ENCODE data around the gene FIGNL2.

Gene FIGNL2

DNA sequence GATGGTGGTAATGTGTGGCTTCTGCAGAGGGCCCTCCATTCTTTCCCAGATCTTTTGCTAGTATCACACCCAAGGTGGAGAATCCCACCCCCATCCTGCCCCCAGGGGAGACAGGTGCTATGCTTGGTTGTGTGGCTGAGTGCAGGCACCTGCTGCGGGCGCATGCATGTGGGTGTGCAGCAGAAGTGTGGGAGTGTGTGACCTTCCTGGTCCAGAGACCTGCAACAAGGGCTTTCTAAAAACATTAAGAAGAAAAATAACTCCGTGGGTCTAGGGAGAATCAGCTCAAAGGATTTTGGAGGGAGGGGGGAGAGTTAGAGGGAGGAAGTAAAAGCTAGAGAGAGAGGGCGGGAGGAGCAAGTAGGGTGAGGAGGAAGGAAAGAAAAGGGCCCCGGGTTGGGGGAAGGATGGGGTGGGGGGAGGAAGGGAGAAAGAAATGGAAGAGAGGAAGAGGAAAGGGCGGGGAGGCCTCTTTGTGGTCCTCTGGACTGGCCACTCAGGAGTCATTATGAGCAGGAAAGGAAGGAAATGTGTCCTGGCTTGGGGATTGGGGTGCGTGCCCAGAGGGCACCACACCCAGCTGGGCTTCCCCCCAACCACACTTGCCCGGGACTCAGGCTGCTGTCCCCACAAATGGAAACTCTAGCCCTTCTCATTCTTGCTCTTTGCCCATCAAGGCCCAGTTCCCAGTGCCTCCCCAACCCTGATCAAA is 3.1 kb upstream of the FIGNL2 start:
- no peak for DNase-seq

DNA sequence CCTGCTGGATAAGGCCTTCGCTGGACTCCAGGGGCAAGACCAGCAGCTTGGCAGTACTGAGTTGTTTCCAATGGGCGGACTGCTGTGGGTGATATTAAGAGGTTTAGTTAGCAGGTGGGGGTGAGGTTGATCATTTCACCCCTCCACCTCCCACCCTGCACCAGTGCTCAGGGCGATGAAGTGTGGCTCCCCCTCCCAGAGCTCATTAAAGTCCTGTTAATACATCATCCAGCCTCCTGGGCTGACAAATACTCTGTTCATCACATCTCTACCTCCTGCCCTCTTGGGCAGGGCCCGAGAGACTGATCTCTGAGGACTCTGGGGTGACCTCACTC is 2.4 kb upstream of the FIGNL2 start:
- no peak for DNase-seq

DNA sequence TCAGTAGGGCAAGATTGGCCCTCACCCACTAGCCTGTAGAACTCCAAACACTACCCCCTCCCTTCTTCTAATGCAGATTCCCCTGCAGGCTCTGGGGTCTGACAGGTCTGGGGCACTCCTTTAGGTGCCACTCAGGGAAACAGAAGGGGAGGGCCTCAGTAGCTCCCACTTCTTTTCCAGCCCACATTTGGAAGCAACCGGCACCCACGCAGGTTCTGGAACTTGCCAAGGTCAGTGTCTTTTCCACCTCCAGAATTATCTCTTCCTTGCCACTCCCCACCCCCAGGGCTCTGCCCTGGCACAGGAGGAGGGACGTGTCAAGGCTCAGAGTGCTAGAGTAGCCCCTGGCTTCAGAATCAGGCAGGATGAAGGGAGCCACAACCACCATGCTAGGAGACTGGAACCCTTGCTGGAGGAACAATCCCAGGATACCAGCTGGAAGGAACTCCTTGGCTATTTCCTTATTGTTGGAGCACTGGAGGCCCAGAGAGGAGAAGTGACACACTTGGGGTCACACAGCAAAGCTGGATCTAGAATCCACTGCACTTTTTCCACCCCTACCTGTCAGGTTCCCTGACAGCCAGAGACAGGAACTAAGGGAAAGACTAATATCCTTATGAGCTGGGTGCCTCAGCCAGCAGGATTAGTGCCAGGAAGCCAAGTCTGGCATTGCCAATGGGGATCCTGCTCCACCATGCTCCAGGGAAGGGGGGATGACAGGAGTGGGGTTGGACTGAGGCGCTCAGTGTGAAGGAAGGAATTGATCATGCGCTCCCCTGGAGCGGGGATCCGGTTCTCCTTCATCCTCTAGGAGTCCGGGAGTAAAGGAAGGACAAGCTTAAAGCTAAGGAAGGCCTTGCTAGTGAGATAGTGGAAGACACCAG is 1.8 kb upstream of the FIGNL2 start:
- DNase-seq, result no peak

DNA sequence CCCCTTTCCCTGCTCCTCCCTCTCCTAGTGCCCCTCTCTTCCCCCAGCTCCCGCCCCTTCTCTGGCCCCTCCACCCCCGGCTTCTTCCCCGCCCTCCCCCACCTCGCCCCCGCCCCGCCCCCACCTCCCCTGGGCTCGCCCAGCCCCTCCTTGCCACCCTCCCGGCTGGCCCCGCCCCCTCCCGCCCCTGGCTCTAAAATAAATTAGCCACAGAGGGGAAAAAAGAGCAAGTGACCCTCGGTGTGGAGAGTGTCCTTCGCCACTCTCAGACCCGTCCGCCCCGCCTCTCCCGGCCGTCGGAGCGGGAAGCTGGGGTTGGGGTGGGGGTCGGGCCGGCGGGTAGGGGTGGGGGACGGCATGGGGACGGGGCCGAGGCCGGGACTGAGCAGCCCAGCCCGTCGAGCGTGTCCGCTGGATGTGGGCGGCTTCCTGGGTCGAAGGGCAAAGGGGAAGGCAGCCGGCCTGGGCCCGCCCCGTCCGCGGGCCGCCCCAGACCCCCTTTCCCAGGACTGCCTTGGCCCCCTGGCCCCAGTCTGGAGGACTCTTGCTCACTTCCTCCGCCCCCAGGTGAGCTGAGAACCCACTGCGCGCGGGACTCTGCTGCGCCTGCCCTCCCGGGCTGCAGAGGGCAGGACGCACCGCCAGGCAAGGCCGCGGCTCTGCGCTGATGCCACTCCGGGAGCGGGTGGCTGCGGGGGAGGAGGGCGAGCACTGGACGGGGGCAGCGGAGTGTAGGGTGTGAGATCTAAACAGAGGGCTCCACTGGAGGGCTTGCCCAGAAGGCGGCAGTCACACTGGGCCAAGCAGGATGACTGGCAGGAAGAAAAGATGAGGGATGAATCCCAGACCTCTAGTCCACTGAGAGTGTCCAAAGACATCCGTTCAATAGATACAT is 570 bp upstream of the FIGNL2 start:
- DNase-seq, result no peak

DNA sequence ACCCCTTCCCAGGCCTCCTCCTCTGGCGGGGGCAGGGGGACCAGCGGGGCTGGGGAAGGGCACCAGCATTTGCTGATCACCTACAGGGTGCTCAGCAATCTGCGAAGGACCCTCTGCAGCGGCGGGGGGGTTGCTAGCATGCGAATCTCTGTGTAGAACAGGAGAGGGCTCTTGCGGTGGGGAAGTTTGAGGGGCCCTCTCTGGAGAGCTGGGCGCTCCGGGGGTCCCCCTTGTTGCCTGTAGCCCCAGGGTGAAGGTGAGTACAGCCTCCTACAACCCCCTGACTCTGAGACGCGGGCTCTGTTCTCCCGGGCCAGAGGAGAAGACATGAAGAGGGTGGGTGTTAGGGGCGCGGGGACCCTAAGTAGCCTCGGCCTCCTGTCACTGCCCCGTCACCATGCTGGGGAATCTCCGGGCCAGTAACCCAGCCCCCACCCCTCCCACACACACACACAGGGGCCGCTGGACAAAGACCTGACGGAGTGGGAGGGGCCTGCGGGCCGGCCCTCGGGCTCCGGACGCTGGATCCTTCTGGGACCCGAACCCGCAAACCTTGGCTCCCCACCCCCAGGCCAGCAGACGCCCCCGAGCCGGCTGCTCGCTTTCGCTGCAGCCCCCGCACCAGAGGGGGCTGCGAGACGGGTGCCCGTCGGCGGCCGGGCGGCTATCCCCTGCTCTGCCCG is 734 bp downstream of the FIGNL2 start:
- no peak for DNase-seq

DNA sequence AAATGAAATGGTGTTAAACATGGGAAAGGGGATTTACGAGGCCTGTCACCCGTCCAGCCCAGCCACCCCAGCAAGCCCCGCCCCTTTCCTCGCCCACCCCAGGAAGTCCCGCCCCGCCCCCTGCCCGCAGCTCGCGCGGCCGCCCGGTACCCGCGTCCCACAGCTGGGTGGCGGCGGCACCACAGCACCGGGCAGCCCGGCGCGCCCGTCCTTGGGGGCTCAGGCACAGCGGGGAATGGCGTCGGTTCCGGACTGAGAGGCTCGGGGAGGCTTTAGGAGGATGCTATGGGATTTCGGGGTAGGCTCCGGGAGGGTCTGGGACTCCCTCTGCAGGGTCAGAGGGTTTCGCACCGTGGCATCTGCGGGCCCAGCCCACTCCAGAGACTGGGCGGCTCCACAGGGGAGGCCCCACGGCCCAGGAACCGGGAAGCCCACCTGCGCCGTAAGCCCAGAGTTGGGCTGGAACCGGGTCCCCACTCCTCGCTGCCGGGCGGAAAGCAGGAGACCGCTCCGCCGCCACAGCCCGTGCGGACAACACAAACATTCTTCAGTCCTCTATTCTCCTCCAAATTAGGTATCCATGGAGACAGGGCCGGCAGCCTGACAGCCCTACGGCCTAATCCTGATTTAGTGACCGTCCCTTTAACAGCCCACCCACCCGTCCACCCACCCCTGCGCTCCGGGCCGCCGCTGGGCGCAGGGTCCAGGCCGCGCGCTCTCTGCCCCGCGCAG is 1.4 kb downstream of the FIGNL2 start:
- DNase-seq, result no peak

DNA sequence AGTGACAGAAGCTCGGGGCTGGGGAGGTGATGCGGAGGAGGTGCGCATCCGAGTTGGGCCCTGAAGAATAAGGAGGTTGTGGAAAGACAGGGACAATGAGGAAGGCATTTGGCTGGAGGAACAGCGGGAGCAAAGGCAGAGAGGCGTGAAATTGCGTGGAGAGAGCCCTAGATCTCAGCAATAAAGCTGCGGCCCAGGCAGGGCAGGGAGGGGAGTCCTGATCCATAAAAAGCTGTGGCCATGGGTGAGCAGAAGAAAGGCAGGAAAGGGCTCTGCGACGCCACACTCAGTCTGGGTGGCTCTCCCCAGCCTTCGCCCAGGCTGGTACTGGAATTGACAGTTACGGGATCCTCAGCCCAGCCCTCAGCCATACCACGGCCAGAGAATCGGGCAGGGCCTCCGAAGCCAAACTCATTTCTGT is 2.2 kb downstream of the FIGNL2 start:
- DNase-seq, result no peak

DNA sequence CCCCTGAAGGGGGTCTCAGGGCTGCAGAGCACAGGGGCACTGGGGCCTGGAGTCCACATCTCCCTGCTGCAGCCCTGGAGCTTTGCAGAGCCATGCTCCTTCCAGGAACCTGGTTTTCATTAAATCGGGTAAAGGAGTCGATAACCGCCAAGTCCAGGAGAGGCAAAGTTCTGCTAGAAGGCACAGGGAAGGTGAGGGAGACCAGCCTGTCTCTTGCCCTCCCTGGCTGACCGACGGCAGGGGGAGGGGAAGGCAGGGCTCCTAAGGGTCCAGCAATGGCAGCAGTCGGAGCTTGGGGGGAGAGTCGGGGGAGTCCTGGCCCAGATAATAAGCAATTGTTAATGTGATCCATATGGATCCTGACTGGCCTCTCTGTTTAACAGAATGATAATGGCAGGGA is 3.0 kb downstream of the FIGNL2 start:
- no peak for DNase-seq

DNA sequence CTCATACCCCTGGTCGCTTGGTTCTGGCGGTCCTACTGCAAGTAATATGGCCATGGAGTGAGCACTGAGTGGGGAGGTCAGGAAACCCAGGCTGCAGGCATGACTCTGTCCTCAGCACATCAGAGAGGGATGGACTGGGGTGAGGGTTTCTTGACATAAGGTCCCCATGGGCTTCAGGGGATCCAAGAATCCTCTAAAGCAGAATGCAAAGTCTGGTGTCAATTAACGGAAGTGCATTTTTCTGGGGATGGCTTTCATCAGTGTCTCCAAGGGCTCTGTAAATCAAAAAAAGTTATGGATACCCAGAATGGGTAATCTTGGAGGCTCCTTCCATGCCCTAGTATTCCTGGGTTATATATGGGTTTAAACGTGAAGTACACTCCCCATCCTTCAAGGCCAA is 3.7 kb downstream of the FIGNL2 start:
- DNase-seq, result no peak

DNA sequence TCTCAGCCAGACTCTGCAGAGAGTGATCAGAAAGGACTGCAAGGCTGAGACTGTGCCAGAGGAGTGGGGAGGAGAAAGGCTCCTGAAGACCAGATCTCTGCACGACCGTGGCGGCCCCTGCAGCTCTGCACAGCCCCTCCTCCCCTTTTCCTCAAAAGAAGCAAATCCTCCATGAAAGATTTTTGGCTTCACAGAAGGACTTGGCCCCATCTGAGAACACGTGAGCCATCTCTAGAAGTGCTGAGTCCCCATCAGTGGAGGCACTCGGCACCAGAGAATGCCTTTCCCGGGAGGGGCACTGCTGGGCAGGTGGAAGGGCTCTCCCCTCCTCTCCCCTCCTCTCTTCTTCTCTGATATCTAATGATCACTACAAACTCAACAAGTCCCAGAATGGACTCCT is 6.8 kb downstream of the FIGNL2 start:
- no peak for DNase-seq

DNA sequence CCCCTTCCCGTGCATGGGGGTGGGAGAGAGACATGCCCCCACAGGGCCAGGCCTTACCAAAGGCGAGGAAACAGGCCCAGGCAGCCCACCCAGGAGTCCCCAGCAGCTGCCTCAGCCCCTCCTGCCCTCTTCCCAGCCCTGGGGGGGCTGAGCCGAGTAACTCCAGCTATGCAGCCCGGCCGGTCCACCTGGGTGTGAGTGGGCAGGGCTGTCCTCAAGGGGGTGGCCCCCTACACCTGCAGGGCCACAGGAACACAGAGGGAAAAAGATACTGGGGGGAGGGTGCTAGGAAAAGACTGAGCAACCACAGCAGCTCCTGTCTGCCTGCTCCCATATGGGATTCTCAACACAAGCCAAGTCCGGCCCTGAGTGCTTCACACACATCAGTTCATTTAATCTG is 7.6 kb downstream of the FIGNL2 start:
- DNase-seq, result no peak

DNA sequence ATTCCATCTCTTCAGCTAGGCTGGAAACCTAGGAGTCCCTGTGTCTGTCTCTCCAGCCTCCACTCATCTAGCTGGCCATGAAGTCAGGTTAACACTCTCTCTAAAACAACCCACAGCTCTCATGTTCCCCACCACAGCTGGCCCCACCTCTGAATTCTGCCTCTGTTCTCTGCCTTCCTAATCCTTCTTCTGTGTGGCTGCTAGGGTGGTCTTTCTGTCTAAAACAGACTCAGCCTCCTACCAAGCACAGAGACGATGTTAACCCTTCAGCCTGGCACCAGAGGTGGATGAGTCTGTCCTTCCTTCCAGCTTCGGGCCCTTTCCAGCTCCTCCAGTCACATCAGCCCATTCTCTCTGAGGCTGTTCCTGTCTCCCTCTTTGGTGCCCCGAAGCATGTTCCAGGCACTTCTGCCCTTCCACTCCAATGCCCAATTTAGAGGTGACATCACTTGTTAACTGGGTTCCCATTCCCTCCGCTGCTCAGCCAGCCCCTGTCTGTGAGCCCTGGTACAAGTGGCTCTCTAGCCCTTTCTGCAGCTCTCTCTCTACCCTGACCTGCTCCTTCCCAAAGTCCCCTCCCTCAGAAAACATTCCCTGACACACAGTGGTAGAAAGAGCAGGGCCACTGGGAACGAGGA is 9.1 kb downstream of the FIGNL2 start:
- DNase-seq, result no peak

DNA sequence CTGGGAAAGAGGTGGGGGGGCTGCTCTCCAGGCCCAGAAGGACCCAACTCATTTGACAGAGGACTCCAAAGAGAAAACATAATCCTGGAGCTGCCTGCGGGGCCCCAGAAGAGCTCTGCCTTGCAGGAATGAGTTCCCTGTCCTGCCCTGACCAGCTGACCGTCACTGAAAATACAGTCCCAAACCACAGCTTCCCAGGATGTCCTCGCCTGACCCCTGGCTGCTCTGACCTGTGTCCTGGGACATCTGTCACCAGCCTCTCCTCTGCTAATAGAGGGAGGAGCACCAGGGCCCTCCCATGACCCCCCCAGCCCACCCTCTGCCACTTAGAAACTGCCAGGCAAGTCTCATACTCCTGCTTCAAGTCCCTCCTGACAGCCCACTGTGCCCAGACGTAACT is 9.8 kb downstream of the FIGNL2 start:
- no peak for DNase-seq

DNA sequence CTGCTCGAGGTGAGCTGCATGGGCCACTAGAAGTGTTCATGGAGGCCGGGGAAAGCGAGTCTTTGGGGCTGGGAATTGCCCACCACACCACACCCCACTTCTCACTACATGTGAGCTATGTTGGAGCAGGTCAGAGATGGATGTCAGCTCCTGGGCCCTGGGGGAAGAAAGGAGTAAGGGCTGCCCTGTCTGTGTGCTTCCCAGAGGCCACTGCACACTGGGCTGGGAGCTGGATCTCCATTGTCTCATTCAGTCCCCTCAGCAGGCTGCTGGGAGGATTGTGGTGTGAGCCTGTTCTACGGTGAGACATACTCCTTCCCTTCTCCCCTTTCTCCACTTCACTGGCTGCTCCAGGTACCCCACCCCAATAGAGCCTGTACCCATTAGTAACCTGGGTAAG is 10.5 kb downstream of the FIGNL2 start:
- no peak for DNase-seq

DNA sequence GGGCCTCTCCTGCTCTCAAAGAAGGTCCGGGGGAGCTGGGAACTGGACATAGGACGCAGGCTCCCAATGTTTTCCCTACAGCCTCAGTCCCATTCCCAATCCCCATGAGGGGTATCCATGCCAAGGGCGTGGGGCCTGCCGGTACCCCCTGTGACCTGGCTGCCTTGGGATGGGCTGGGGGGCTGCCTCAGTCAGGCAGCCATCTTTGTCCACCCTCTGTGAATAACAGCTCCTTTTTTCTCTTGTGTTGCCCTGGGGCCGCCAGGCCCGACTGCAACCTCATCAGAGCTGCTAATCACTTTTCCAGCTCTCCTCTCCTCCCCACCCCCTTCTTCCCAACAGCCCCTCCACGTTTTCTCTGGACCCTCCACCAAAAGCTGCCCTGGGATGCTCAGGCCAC is 11.2 kb downstream of the FIGNL2 start:
- no peak for DNase-seq

DNA sequence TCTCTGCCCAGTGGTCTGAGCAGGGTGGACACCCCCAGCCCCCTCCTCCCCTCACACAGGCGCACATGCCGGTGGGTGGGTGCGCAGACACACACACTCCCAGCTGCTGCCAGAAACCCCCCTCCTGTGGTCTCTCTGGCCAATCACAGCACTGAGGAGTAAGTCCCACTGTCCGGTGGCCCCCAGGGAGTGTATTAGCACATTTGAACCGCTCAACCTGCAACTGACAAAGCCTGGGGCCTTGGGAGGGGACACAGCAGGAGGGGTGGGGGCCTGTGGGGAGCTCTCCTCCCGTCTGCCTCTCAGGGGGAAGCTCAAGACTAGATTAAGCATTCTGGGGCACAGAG is 11.7 kb downstream of the FIGNL2 start:
- no peak for DNase-seq

DNA sequence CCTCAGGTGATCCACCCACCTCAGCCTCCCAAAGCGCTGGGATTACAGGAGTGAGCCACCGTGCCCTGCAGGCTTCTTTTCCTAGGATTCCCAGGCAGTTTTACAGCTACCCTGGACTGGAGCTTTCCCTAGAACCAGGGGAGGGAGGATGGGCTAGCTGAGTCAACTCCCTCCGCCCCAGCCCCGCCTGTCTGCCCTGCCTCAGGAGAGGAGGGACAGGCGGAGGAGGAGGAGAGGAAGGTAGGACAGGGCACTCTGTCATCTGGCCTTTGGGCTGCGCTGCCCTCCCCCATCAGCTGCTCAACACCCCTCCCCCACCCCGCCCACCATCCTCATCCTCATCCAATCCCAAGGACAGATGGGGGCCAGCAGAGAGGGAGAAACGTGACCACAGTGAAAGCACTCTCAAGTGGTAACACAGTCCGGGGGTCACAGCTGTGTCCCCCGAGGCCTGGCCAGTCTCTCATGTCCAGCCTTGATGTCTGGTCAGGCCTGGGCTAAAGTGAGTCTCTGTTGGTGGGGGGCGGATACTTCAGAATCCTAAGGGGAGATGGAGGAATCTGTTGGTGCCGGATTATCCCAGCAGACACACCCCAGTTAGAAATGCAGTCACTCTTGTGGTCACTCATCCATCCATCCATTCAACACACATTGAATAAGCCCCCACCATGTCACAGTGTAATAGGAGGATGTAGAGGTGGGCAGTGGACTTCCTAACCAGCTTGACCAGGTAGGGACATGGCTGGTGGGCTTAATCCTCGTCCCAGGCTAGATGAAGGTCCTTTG is 12.3 kb downstream of the FIGNL2 start:
- DNase-seq, result no peak

DNA sequence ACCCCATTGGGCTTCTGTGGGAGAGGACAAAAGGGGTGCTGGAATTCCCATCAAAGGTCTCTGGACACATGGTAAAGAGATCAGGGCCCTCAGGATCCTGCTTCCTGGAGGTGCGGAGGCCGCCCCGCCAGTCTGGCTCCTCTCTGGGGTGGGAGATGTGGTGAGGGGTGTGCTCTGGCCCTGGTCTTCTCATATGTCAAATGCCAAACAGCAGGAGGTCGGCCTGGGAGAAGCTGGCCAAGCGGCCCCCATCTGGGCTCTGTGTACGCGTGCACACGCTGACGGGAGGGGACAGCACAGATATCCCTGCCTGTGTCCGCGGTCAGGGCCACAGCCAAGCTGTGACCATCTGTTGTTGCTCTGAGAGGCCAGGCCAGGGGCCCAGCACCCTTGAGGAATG is 14.1 kb downstream of the FIGNL2 start:
- DNase-seq, result no peak

DNA sequence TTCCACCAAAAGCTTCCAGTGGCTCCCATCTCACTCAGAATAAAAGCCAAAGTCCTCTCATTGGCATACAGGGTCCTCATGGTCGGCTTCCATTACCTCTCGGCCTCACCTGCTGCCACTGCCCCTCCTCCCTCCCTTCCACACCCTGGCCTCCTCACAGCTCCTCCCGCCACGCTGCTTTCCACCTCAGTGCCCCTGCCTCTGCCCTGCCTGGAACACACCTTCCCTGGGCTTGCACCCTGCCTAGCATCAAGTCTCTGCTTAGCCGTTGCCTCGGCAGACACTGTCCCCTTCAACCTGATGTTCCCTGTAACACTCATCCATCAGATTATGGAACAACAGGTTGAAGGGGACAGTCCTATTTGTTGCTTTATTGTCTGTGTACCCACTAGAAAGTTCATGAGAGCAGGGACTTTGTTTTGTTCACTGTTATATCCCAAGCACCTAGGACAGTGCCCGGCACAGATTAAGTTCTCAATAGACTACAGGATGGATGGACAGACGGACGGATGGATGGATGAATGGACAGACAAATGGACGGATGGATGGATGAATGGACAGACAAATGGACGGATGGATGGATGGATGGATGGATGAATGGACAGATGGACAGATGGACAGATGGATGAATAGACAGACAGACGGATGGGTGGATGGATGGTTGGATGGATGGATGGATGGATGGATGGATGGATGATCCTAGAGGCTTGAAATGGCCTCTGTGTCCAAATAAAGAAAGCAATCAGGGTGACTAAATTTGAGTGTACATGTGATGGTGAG is 14.9 kb downstream of the FIGNL2 start:
- no peak for DNase-seq

All from DMS153 (cell line).